Mesendoderm (in vitro differentiated cells): ENCODE measurements around the gene SSRP1.

ENCODE experiments used
- DNase-seq: peaks from one replicate; pipeline ENCODE4 v3.0.0; 2013
- H2AK5ac ChIP-seq: 2 replicates; pipeline ENCODE4 v1.6.1; 2013; ENCODE audit warnings: low read length, inconsistent platforms
- H2BK120ac ChIP-seq: 2 replicates; pipeline ENCODE4 v1.6.1; 2013; ENCODE audit warnings: low read depth, mild to moderate bottlenecking, low read length, moderate library complexity, mixed read lengths
- H2BK15ac ChIP-seq: replicated peaks from 2 replicates; pipeline ENCODE4 v1.6.1; 2013; ENCODE audit warnings: low read depth, mild to moderate bottlenecking, moderate library complexity
- H2BK5ac ChIP-seq: 2 replicates; pipeline ENCODE4 v1.6.1; 2013; ENCODE audit warnings: low read length, inconsistent platforms
- H3K18ac ChIP-seq: 2 replicates; pipeline ENCODE4 v1.6.1; 2013; ENCODE audit warnings: mild to moderate bottlenecking, low read length, mixed read lengths
- H3K23ac ChIP-seq: one replicate; pipeline ENCODE4 v1.6.1; 2013; ENCODE audit warnings: low read length
- H3K27ac ChIP-seq: 2 replicates; pipeline ENCODE4 v1.5.1; 2013; ENCODE audit warnings: low read depth, mild to moderate bottlenecking, inconsistent platforms, low read length, moderate library complexity
- H3K27me3 ChIP-seq: 2 replicates; pipeline ENCODE4 v1.6.1; 2013; ENCODE audit warnings: low read length, control low read depth, mild to moderate bottlenecking, inconsistent platforms; ENCODE audit not compliant: insufficient read depth, poor library complexity
- H3K36me3 ChIP-seq: 2 replicates; pipeline ENCODE4 v1.6.1; 2013; ENCODE audit warnings: low read length, inconsistent platforms; ENCODE audit not compliant: control insufficient read depth, insufficient read depth
- H3K4ac ChIP-seq: one replicate; pipeline ENCODE4 v1.6.1; 2013; ENCODE audit warnings: low read depth, mild to moderate bottlenecking, low read length, moderate library complexity
- H3K4me1 ChIP-seq: 2 replicates; pipeline ENCODE4 v1.6.1; 2013; ENCODE audit warnings: low read depth, low read length, inconsistent platforms; ENCODE audit not compliant: control insufficient read depth
- H3K4me2 ChIP-seq: 2 replicates; pipeline ENCODE4 v1.6.1; 2013; ENCODE audit warnings: low read length
- H3K4me3 ChIP-seq: 2 replicates; pipeline ENCODE4 v1.5.1; 2013; ENCODE audit warnings: mild to moderate bottlenecking, low read length
- H3K56ac ChIP-seq: one replicate; pipeline ENCODE4 v1.6.1; 2013; ENCODE audit warnings: low read length
- H3K79me1 ChIP-seq: 2 replicates; pipeline ENCODE4 v1.6.1; 2013; ENCODE audit warnings: low read length, inconsistent platforms
- H3K79me2 ChIP-seq: 2 replicates; pipeline ENCODE4 v1.6.1; 2013; ENCODE audit warnings: mild to moderate bottlenecking, low read length; ENCODE audit not compliant: control insufficient read depth, insufficient read depth
- H3K9ac ChIP-seq: 2 replicates; pipeline ENCODE4 v1.6.1; 2013; ENCODE audit warnings: low read length, inconsistent platforms
- H4K5ac ChIP-seq: one replicate; pipeline ENCODE4 v1.6.1; 2013; ENCODE audit warnings: low read length
- H4K8ac ChIP-seq: one replicate; pipeline ENCODE4 v1.6.1; 2013; ENCODE audit warnings: low read depth, mild to moderate bottlenecking, control low read depth, low read length, moderate library complexity
- WGBS: extraction: QIAGEN DNeasy Blood & Tissue Kit; methylation state at CpG from one replicate; pipeline ENCODE4 v1.1.7; 2013; ENCODE audit warnings: low lambda C conversion rate, missing lambda C conversion rate; ENCODE audit not compliant: insufficient coverage; ENCODE audit errors: extremely low coverage; 5-methylcytosine and 5-hydroxymethylcytosine counted together

SSRP1 gene

DNA sequence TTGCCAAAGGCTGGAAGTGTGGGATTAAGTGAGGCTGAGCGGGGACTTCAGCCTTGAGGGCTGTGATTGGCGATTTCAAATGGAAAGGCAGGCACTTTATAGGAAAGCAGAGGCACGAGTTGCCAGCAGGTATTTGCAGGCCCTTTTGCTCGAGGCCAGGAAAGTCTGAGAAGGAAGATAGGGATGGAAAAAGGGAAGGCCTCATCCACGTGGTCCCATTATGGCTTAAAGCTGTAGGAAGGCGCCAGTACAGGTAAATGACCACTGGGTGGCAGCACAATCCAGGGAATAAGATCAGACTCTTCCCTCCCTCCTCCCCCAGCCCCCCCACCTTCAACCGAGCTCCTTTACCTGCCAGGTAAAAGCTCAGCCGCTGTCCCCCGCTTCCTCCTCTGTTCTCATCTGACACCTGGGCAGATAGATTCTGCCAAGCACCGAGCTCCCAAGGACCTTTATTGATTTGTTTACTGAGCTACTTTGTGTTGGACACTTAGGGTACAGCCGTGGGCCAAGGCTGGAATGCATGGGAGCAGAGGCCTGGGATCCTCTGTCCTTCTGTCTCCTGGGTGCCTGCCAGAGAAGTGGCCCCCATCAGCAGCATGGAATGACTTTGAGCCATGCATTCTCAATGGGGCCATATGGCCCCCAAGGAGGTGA lies 10.0 kb upstream of the SSRP1 start:
- peak; percentile 90 for DNase-seq
- no peak overlapping the region for H3K4me3 ChIP-seq
- H3K79me2 ChIP-seq, result no peaks in the 10 kb centered on the region
- H3K79me1 ChIP-seq, result no peaks in the 10 kb centered on the region
- H4K5ac ChIP-seq, result no peak overlapping the region
- no peaks in the 10 kb centered on the region for H3K36me3 ChIP-seq
- H3K56ac ChIP-seq, result peak overlapping the region; percentile 39
- H3K27me3 ChIP-seq, result no peaks in the 10 kb centered on the region
- no peak overlapping the region for H3K4me2 ChIP-seq
- H3K9ac ChIP-seq, result peak overlapping the region; percentile 24
- no peak overlapping the region for H2BK15ac ChIP-seq
- H3K4me1 ChIP-seq, result peaks cover 4% of the 10 kb centered on the region
- H2BK120ac ChIP-seq, result no peak overlapping the region
- H4K8ac ChIP-seq, result no peak overlapping the region
- H2BK5ac ChIP-seq, result no peak overlapping the region
- H2AK5ac ChIP-seq, result no peak overlapping the region
- WGBS, result no CpG with 5 or more reads among the region's 11 CpGs
- no peak overlapping the region for H3K23ac ChIP-seq
- H3K4ac ChIP-seq, result no peak overlapping the region
- H3K27ac ChIP-seq, result no peak overlapping the region
- no peak overlapping the region for H3K18ac ChIP-seq

GRCh38 chr11:57344826-57345225 lies 9.1 kb upstream of the SSRP1 start:
- H3K4me2 ChIP-seq, result no peak overlapping the region
- H2BK5ac ChIP-seq, result no peak overlapping the region
- no peak overlapping the region for H4K8ac ChIP-seq
- H3K36me3 ChIP-seq, result no peaks in the 10 kb centered on the region
- H4K5ac ChIP-seq, result no peak overlapping the region
- H2BK15ac ChIP-seq, result no peak overlapping the region
- no peak overlapping the region for H3K4me3 ChIP-seq
- no peak overlapping the region for H3K9ac ChIP-seq
- H3K4ac ChIP-seq, result no peak overlapping the region
- no peaks in the 10 kb centered on the region for H3K27me3 ChIP-seq
- peaks cover 4% of the 10 kb centered on the region for H3K4me1 ChIP-seq
- WGBS, result no CpG with 5 or more reads among the region's 10 CpGs
- H2AK5ac ChIP-seq, result no peak overlapping the region
- no peak for DNase-seq
- H3K56ac ChIP-seq, result no peak overlapping the region
- no peak overlapping the region for H3K23ac ChIP-seq
- no peak overlapping the region for H3K27ac ChIP-seq
- H3K79me1 ChIP-seq, result no peaks in the 10 kb centered on the region
- no peak overlapping the region for H3K18ac ChIP-seq
- no peak overlapping the region for H2BK120ac ChIP-seq
- no peaks in the 10 kb centered on the region for H3K79me2 ChIP-seq

GRCh38 chr11:57343825-57344224 lies 8.1 kb upstream of the SSRP1 start:
- Histone ChIP-seq H3K27ac (no peak overlapping the region), H3K27me3 (no peaks in the 10 kb centered on the region), H3K4me1 (peaks cover 4% of the 10 kb centered on the region), H2BK5ac (no peak overlapping the region), H3K23ac (no peak overlapping the region), H3K79me2 (no peaks in the 10 kb centered on the region), H4K8ac (no peak overlapping the region), H3K56ac (no peak overlapping the region), H3K4ac (no peak overlapping the region), H3K4me3 (no peak overlapping the region), H4K5ac (no peak overlapping the region), H2BK120ac (no peak overlapping the region), H3K18ac (no peak overlapping the region), H3K9ac (no peak overlapping the region), H2BK15ac (no peak overlapping the region), H3K79me1 (no peaks in the 10 kb centered on the region), H3K4me2 (no peak overlapping the region), H2AK5ac (no peak overlapping the region), H3K36me3 (no peaks in the 10 kb centered on the region)
- WGBS, result no CpG with 5 or more reads among the region's 7 CpGs
- no peak for DNase-seq

DNA sequence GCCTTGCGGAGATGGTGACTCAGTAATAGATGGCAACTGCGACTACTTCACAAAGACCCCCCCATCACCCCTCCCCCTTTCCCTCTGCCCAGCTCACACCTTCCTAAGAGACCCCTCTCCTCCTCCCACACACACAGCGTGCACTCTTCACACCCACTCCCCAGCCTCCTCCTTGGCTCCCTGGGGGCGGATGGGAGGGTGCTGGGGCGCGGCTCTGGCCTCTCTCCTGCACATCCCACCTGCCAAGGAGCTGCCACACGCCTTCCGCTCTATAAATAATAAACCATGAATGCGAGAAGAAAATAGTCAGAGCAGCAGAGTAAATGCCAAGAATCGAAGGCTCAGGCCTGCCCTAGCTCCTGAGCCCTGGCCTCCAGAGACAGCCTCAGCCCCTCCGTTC lies 7.0 kb upstream of the SSRP1 start:
- Histone ChIP-seq H3K23ac (no peak overlapping the region), H3K27ac (no peak overlapping the region), H3K79me1 (no peaks in the 10 kb centered on the region), H3K4ac (no peak overlapping the region), H3K4me3 (no peak overlapping the region), H3K4me1 (peaks cover 4% of the 10 kb centered on the region), H4K8ac (no peak overlapping the region), H2AK5ac (no peak overlapping the region), H3K4me2 (no peak overlapping the region), H3K9ac (no peak overlapping the region), H3K36me3 (no peaks in the 10 kb centered on the region), H2BK120ac (no peak overlapping the region), H3K27me3 (no peaks in the 10 kb centered on the region), H2BK5ac (no peak overlapping the region), H2BK15ac (no peak overlapping the region), H3K56ac (no peak overlapping the region), H4K5ac (no peak overlapping the region), H3K79me2 (no peaks in the 10 kb centered on the region), H3K18ac (no peak overlapping the region)
- WGBS, result no CpG with 5 or more reads among the region's 11 CpGs
- no peak for DNase-seq

DNA sequence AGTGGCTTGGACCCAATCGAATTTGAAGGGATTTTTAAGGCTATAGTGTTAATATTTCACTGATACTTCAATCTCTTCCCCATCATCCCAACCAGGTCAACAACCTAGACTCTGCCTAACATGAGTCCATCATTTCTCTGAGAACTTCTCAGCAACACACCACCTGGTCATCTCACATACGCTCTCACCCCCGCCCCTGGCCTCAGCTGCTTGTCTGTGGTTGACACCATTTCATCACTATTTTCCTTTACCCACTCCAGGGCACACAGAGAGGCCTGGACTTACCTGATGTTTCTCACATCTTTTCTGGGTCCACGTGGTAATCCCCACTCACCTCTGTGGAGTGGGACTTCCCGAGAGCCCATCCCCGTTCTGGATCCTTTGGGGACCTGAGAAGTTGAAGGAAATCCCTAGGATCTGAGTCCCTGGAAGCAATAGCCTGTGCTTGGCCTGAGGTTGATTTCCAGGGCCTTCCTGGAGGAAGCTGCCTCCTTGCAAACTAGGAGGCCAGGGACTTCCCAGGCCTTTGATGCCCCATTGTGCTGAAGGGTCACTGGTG lies 5.6 kb upstream of the SSRP1 start:
- Histone ChIP-seq H3K56ac (no peak overlapping the region), H2BK120ac (no peak overlapping the region), H3K23ac (no peak overlapping the region), H3K27ac (no peak overlapping the region), H4K5ac (no peak overlapping the region), H2AK5ac (no peak overlapping the region), H3K9ac (no peak overlapping the region), H3K4me1 (peaks cover 4% of the 10 kb centered on the region), H3K4me2 (no peak overlapping the region), H4K8ac (no peak overlapping the region), H3K79me1 (no peaks in the 10 kb centered on the region), H3K27me3 (no peaks in the 10 kb centered on the region), H2BK5ac (no peak overlapping the region), H3K79me2 (no peaks in the 10 kb centered on the region), H3K4me3 (no peak overlapping the region), H3K18ac (no peak overlapping the region), H3K4ac (no peak overlapping the region), H2BK15ac (no peak overlapping the region), H3K36me3 (no peaks in the 10 kb centered on the region)
- WGBS, result no CpG with 5 or more reads among the region's 6 CpGs
- DNase-seq, result no peak
